GM10266 (cell line): Measurements from ENCODE around the gene RPL5.
A peak's percentile ranks its signal among the peaks of the same experiment; 100 is the strongest.

Experiments
- DNase-seq: peaks from one replicate; pipeline ENCODE4 v3.0.0; 2012; ENCODE audit errors: extremely low spot score
- TF ChIP-seq, protein P1 (sequence below): IDR thresholded peaks from 2 replicates; pipeline ENCODE4 v1.5.1; 2012; ENCODE audit warnings: mild to moderate bottlenecking, low read depth; ENCODE audit not compliant: control insufficient read depth, insufficient read depth; ENCODE audit errors: missing control alignments

RPL5 gene

GRCh38 chr1:92855236-92855635 lies 23.4 kb downstream of the RPL5 start:
- no peak for DNase-seq
- TF ChIP-seq, protein P1, sequence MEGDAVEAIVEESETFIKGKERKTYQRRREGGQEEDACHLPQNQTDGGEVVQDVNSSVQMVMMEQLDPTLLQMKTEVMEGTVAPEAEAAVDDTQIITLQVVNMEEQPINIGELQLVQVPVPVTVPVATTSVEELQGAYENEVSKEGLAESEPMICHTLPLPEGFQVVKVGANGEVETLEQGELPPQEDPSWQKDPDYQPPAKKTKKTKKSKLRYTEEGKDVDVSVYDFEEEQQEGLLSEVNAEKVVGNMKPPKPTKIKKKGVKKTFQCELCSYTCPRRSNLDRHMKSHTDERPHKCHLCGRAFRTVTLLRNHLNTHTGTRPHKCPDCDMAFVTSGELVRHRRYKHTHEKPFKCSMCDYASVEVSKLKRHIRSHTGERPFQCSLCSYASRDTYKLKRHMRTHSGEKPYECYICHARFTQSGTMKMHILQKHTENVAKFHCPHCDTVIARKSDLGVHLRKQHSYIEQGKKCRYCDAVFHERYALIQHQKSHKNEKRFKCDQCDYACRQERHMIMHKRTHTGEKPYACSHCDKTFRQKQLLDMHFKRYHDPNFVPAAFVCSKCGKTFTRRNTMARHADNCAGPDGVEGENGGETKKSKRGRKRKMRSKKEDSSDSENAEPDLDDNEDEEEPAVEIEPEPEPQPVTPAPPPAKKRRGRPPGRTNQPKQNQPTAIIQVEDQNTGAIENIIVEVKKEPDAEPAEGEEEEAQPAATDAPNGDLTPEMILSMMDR, result no peak

- TF ChIP-seq, protein P1, result no peak
- no peak for DNase-seq
Measured at GRCh38 chr1:92857817-92858216, 26.0 kb downstream of the RPL5 start.

DNA sequence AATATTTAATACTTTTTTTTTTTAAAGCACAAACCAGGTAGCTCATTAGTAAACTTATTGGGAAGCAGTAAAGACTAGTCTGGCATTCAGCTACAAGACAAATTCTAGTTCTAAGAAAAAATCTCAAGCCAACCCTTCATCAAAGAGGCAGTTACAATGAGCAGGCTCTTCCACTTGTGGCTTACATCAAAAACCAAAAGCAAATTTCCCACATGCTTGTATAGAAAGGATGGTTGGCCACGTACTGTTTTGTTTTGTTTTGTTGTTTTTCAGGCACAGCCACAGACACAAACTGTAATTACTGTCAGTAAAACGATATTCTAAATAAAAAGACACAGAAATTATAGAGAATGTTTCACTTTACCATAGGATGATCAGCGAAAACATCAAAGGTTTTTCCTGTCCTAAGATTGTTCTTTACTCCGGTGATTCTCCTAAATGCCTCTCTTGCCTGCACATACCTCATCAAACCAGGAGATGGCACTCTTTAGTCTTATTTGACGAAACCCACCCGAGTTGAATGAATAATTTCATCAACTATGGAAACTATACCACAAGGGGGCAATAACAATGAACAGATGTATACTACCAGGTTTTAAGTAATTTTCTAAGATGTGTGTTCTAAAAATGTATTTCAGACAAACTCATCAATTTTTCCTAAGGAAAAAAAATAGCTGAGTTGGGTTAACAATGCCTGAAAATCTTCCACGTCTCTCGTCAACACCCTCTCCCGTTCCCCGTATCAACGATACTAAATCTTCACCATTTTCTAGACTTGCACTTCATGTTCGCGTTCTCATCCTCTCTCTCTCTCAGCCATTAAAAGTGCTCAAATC lies 26.9 kb downstream of the RPL5 start:
- TF ChIP-seq, protein P1, result peak; percentile 95
- DNase-seq, result peak; percentile 61

GRCh38 chr1:92859400-92860039 lies 27.7 kb downstream of the RPL5 start:
- TF ChIP-seq, protein P1, result no peak
- no peak for DNase-seq

GRCh38 chr1:92862605-92863004 lies 30.8 kb downstream of the RPL5 start:
- TF ChIP-seq, protein P1, result no peak
- no peak for DNase-seq

DNA sequence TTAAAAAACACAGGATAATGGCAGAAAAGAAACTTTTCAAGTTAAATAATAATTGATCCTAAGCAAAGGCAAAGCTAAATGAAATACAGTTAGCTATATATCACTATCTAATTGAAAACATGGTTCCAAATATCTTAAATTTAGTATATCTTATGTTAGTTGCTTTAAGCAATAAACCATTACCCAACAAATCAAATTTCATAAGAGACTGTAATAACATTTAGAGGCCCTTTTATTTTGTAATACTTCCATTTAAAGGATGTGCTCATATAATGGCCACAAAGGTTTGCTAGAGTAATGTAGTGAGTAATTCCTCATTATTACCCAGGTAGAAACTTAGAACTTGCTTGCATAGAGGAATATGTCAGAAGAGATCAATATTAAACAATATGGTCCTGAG lies 32.3 kb downstream of the RPL5 start:
- TF ChIP-seq, protein P1, result no peak
- DNase-seq, result no peak

GRCh38 chr1:92870591-92870990 lies 38.8 kb downstream of the RPL5 start:
- no peak for DNase-seq
- TF ChIP-seq, protein P1, result no peak
